HL-60 (cell line): ENCODE measurements around the gene SORCS2.

Experiments used
- DNase-seq, 2 experiments: peaks; one replicate each; pipeline ENCODE4 v3.0.0-alpha.2; 2010 to 2020; ENCODE audit warnings: low read depth in 1 of 2, low spot score in 1 of 2
- H3K27ac ChIP-seq: fragments of 250-450 bp; sonication (Bioruptor Pico); replicated peaks from 2 replicates; pipeline ENCODE4 v1.5.1; 2020; ENCODE audit warnings: mild to moderate bottlenecking, moderate library complexity
- H3K27me3 ChIP-seq: fragments of 250-450 bp; sonication (Bioruptor Pico); 2 replicates; pipeline ENCODE4 v1.5.1; 2021; ENCODE audit warnings: mild to moderate bottlenecking, moderate library complexity; ENCODE audit not compliant: insufficient read depth, poor library complexity, severe bottlenecking
- H3K4me3 ChIP-seq: replicated peaks from 2 replicates; pipeline ENCODE4 v1.5.1; 2011; ENCODE audit warnings: mild to moderate bottlenecking, control low read depth, low read length; ENCODE audit not compliant: insufficient read depth
- CTCF ChIP-seq: IDR thresholded peaks from one replicate; pipeline ENCODE4 v1.5.1; 2011; ENCODE audit warnings: low read length, control low read depth, inconsistent platforms; ENCODE audit not compliant: insufficient read depth
- GABPA ChIP-seq: IDR thresholded peaks from 2 replicates; pipeline ENCODE4 v1.6.1; 2012; ENCODE audit warnings: low read depth
- POLR2AphosphoS5 ChIP-seq: IDR thresholded peaks from 2 replicates; pipeline ENCODE4 v1.6.1; 2012; ENCODE audit warnings: low read depth
- REST ChIP-seq: IDR thresholded peaks from 2 replicates; pipeline ENCODE4 v1.6.1; 2012; ENCODE audit warnings: low read depth; ENCODE audit not compliant: insufficient replicate concordance
- SPI1 ChIP-seq: IDR thresholded peaks from 2 replicates; pipeline ENCODE4 v1.6.1; 2012; ENCODE audit warnings: low read depth, mild to moderate bottlenecking, borderline replicate concordance

SORCS2 gene

GRCh38 chr4:7381890-7382633 lies 189.7 kb downstream of the SORCS2 start:
- Histone ChIP-seq H3K27me3 (no peaks in the 10 kb centered on the region), H3K4me3 (no peak overlapping the region), H3K27ac (no peak overlapping the region)
- no peak for TF ChIP-seq GABPA
- TF ChIP-seq CTCF, result no peak
- no peak for TF ChIP-seq POLR2AphosphoS5
- no peak for TF ChIP-seq REST
- no peak for TF ChIP-seq SPI1
- DNase-seq, result no peak

GRCh38 chr4:7382634-7383014 lies 190.3 kb downstream of the SORCS2 start:
- H3K27ac ChIP-seq, result no peak overlapping the region
- no peaks in the 10 kb centered on the region for H3K27me3 ChIP-seq
- H3K4me3 ChIP-seq, result no peak overlapping the region
- DNase-seq, result no peak
- TF ChIP-seq SPI1, result no peak
- TF ChIP-seq GABPA, result no peak
- no peak for TF ChIP-seq CTCF
- TF ChIP-seq POLR2AphosphoS5, result no peak

- Histone ChIP-seq H3K4me3 (no peak overlapping the region), H3K27ac (no peak overlapping the region), H3K27me3 (no peaks in the 10 kb centered on the region)
- TF ChIP-seq CTCF, result no peak
- no peak for TF ChIP-seq POLR2AphosphoS5
- TF ChIP-seq SPI1, result no peak
- no peak for TF ChIP-seq GABPA
- no peak for TF ChIP-seq REST
- no peak for DNase-seq
Measured at GRCh38 chr4:7383266-7383665, 190.9 kb downstream of the SORCS2 start.
